Measurements from ENCODE around the gene PTCD1. TPM values are rescaled to one million over a fixed set of nuclear protein-coding genes. Genes with fewer than 3 reads are reported as not detected.

PTCD1 gene
- total and polyA plus RNA-seq, 2 of the 8 experiments (the other 6 are each of a cell fraction or from before 2014, with no cell fraction given): 7.5 to 7.6 TPM

DNA sequence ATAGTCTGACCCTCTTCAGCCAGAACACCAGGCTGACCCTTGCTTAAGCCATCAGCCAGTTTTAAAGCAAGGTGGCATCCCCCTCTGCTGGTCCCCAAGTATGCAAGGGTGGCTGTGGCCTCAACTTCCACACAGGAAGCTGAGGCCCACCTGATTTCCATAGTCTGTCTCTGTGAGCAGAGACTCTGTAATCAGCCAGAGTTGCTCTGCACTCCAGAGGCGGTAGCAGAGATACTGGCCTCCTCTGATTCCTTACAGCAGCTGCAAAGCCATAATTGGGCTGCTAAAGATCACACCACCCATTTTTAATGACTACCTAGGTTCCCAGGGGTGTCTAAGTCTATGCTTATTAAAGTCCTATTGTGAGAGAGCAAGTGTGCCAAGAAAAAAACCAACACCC, 32.0 kb downstream of the PTCD1 start:
- DNase-seq (ENCODE audit: low read depth in 1 of 2, low spot score in 2 of 2): no peak
- Histone ChIP-seq H3K27ac (ENCODE audit: low read depth, low read length) (no peak overlapping the region), H3K14ac (ENCODE audit: insufficient read length) (no peak overlapping the region), H2AK5ac (ENCODE audit: low read depth, low read length) (no peak overlapping the region), H3K4ac (replicated peaks; ENCODE audit: insufficient read length, low read depth, low read length) (no peak overlapping the region), H2BK12ac (ENCODE audit: low read depth, low read length) (no peak overlapping the region), H3K36me3 (ENCODE audit: control insufficient read depth in 2 of 4, insufficient read depth in 4 of 4, low read length in 3 of 4) (peaks cover 15 to 46% (median 26%) of the 10 kb centered on the region in 4 experiments), H3K27me3 (replicated peaks in 1 of 4; ENCODE audit: control insufficient read depth in 3 of 4, extremely low read depth in 1 of 4, insufficient read depth in 3 of 4, low read length in 3 of 4) (no peaks in the 10 kb centered on the region), H4K5ac (ENCODE audit: insufficient read length, low read depth, low read length) (no peak overlapping the region), H3K23me2 (ENCODE audit: low read depth, low read length) (peaks cover 13% of the 10 kb centered on the region), H3K18ac (ENCODE audit: extremely low read depth, low read length) (no peak overlapping the region), H3K9me3 (ENCODE audit: insufficient read depth in 2 of 2, low read depth in 1 of 2, low read length in 1 of 2) (no peaks in the 10 kb centered on the region), H2BK15ac (ENCODE audit: low read length) (no peak overlapping the region), H3K56ac (replicated peaks; ENCODE audit: insufficient read length, low read depth, low read length) (no peak overlapping the region), H3K4me3 (ENCODE audit: extremely low read depth in 1 of 4, insufficient read depth in 2 of 4, low read depth in 3 of 4, low read length in 4 of 4) (peak overlapping the region in 2 of 4 experiments; percentile 93 to 98; a peak in 3 of 8 replicates), H3K4me2 (ENCODE audit: insufficient read depth in 1 of 2, low read depth in 2 of 2, low read length in 2 of 2) (peak overlapping the region; percentile 74 to 87), H2AFZ (ENCODE audit: low read length) (no peak overlapping the region), H2BK120ac (replicated peaks; ENCODE audit: low read depth, low read length) (no peak overlapping the region), H3K23ac (ENCODE audit: insufficient read length) (no peak overlapping the region), H2BK20ac (ENCODE audit: low read length) (no peak overlapping the region), H4K8ac (ENCODE audit: extremely low read depth, insufficient read depth, low read length) (no peak overlapping the region), H4K20me1 (replicated peaks in 1 of 2; ENCODE audit: control insufficient read depth in 1 of 2, insufficient read depth in 2 of 2, low read length in 2 of 2) (peaks cover 17 to 27% of the 10 kb centered on the region in 2 experiments), H4K91ac (replicated peaks; ENCODE audit: insufficient read length, low read length) (no peak overlapping the region), H2BK5ac (ENCODE audit: low read depth, low read length) (no peak overlapping the region), H3K9ac (replicated peaks in 1 of 4; ENCODE audit: extremely low read depth in 1 of 4, low read depth in 3 of 4, low read length in 3 of 4) (no peak overlapping the region; a peak in 3 of 7 replicates), H3K79me2 (ENCODE audit: control insufficient read depth in 1 of 2, insufficient read depth in 2 of 2, low read length in 2 of 2) (peaks cover 34 to 73% of the 10 kb centered on the region in 2 experiments), H3K79me1 (ENCODE audit: low read depth, low read length) (peaks cover 27% of the 10 kb centered on the region), H3K4me1 (replicated peaks in 1 of 4; ENCODE audit: control insufficient read depth in 3 of 4, insufficient read depth in 4 of 4, low read length in 3 of 4) (peaks cover 0 to 5% (median 3%) of the 10 kb centered on the region in 4 experiments; a peak in 2 of 7 replicates)
- ChIA-PET POLR2A (ENCODE audit: partially characterized antibody) (interaction anchor here (1.0 to 8.4 kb wide), 9 partner anchors 9 to 54 kb away, joined by 3 to 150 read pairs (median 11); partner anchors contain the start of genes ARPC1B, CPSF4 and PTCD1), CTCF (ENCODE audit: partially characterized antibody) (interaction anchor here (1.3 to 1.5 kb wide), 3 partner anchors 9 to 42 kb away, joined by 3 to 6 read pairs (median 4); no protein-coding TSS in a partner anchor)
- TF ChIP-seq KDM4A (IDR thresholded peaks at IDR 0.05; ENCODE audit: low read depth, low read length, severe bottlenecking): no peak
- no peak for TF ChIP-seq SAP30 (IDR thresholded peaks at IDR 0.05; ENCODE audit: insufficient read depth, insufficient replicate concordance, low read length)
- TF ChIP-seq NRF1 (IDR thresholded peaks at IDR 0.05; ENCODE audit: low read depth, low read length): no peak
- TF ChIP-seq TAF7 (optimal IDR thresholded peaks at IDR 0.05; ENCODE audit: borderline replicate concordance, low read depth, low read length): no peak
- no peak for TF ChIP-seq JUN (IDR thresholded peaks at IDR 0.05; ENCODE audit: low read depth, low read length)
- TF ChIP-seq RFX5 (IDR thresholded peaks at IDR 0.05; ENCODE audit: borderline replicate concordance, low read depth, low read length): no peak
- TF ChIP-seq JUND (IDR thresholded peaks at IDR 0.05; ENCODE audit: low read length): no peak
- no peak for TF ChIP-seq ZNF274 (IDR thresholded peaks at IDR 0.05; ENCODE audit: borderline replicate concordance, extremely low read depth, low read length)
- TF ChIP-seq SUZ12 (IDR thresholded peaks at IDR 0.05; ENCODE audit: low read length): no peak
- TF ChIP-seq SIN3A (conservative IDR thresholded peaks at IDR 0.05 in 1 of 2, IDR thresholded peaks at IDR 0.05 in 1 of 2; ENCODE audit: low read depth in 1 of 2, low read length in 2 of 2): no peak
- TF ChIP-seq MAFK (IDR thresholded peaks at IDR 0.05; ENCODE audit: low read depth, low read length): no peak
- TF ChIP-seq KDM1A (IDR thresholded peaks at IDR 0.05; ENCODE audit: borderline replicate concordance, low read length): no peak
- no peak for TF ChIP-seq TBP (IDR thresholded peaks at IDR 0.05; ENCODE audit: low read depth, low read length)
- no peak for FAIRE-seq
- 75% methylated on average over 1 of the region's 1 CpG; no CpG with 5 or more reads in 1 of the 2 experiments for WGBS, 2 experiments (ENCODE audit: extremely low coverage in 1 of 2, insufficient coverage in 1 of 2, insufficient read length in 1 of 2, insufficient replicate concordance in 2 of 2, low coverage in 1 of 2, low lambda C conversion rate in 2 of 2, missing lambda C conversion rate in 1 of 2)
